Thoracic aorta (tissue), 2 donors: ENCODE data around the gene PADI4. TPM values are rescaled to one million over a fixed set of nuclear protein-coding genes. Genes with fewer than 3 reads are reported as not detected.

Experiments
- ATAC-seq: fragments of 150-250 bp; one replicate; pipeline ENCODE4 v1.8.0; 2017; ENCODE audit warnings: low read depth; ENCODE audit not compliant: insufficient number of reproducible peaks, low FRiP score
- DNase-seq: peaks from one replicate; pipeline ENCODE4 v3.0.0-alpha.2; 2020; ENCODE audit warnings: low spot score
- H3K27ac ChIP-seq, 2 donors: fragments of 200-600 bp; sonication (generic); 1 replicate in 1 of 2; 2 replicates in 1 of 2; pipeline ENCODE4 v1.5.1; 2016; ENCODE audit warnings: mild to moderate bottlenecking in 2 of 2, moderate library complexity in 2 of 2
- H3K27me3 ChIP-seq: fragments of 200-600 bp; sonication (generic); replicated peaks from 2 replicates; pipeline ENCODE4 v1.6.0; 2016; ENCODE audit warnings: mild to moderate bottlenecking; ENCODE audit not compliant: insufficient read depth
- H3K36me3 ChIP-seq: fragments of 200-600 bp; sonication (generic); one replicate; pipeline ENCODE4 v1.5.1; 2016
- H3K4me1 ChIP-seq, 2 donors: fragments of 200-600 bp; sonication (generic); 1 replicate in 1 of 2; 2 replicates in 1 of 2; pipeline versions ENCODE4 v1.5.1 to v1.6.0; 2016; ENCODE audit warnings: low read depth in 2 of 2, mild to moderate bottlenecking in 1 of 2; ENCODE audit not compliant: control insufficient read depth in 1 of 2
- H3K4me3 ChIP-seq: fragments of 200-600 bp; sonication (generic); 2 replicates; pipeline ENCODE4 v1.5.1; 2016; ENCODE audit warnings: mild to moderate bottlenecking
- H3K9me3 ChIP-seq: fragments of 200-600 bp; sonication (generic); 2 replicates; pipeline ENCODE4 v1.5.1; 2016
- total RNA-seq, 2 donors: library from RNA; depleted of rRNA; stranded (reverse); fragments of >200 nt; gene quantifications; one replicate each; pipeline versions ENCODE4 v1.1.0 to v1.2.3, GENCODE V29; 2016
- TF ChIP-seq, protein P1 (sequence below): fragments of 200-600 bp; sonication (generic); IDR thresholded peaks from one replicate; pipeline ENCODE4 v1.5.1; 2019; ENCODE audit warnings: antibody characterized with exemption

PADI4 gene
- total RNA-seq, 2 donors from 2014 or later = 0.27 to 0.42 TPM

DNA sequence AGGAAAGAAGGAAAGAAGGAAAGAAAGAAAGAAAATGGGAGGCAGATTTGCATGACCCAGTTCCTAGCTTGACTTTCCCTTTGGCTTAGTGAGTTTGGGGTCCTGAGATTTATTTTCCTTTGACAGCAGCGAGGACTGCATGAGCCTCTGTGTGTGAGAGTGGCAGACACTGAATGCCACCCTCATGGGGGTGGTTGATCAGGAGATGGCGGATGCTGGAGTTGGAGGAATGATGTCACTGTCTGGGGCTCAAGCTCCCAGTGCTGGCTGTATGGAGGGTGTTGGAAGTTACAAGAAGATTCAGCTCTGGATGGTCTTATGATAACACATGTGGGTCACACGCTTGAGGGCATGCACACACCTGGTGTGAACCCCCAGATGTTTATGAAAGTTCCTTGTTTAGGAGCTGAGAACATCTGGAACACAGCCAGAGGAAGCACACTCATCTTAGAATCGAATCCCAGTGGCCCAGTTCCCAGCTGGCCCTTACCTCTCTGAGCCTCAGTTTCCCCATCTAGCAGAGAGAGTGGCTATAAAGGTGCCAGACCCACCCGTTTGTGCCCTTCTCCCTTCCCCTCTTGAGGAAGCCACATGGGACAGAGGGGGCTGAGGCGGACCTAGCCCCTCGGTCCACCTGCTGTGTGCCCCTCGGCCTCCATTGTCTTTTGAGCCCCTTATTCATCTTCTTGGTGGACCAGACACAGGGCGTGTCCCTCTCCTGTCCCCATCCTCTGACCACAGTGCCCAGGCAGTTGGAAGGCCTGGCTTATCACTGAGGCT is 5.7 kb downstream of the PADI4 start:
- no peaks in the 10 kb centered on the region for H3K27me3 ChIP-seq
- TF ChIP-seq, protein P1, sequence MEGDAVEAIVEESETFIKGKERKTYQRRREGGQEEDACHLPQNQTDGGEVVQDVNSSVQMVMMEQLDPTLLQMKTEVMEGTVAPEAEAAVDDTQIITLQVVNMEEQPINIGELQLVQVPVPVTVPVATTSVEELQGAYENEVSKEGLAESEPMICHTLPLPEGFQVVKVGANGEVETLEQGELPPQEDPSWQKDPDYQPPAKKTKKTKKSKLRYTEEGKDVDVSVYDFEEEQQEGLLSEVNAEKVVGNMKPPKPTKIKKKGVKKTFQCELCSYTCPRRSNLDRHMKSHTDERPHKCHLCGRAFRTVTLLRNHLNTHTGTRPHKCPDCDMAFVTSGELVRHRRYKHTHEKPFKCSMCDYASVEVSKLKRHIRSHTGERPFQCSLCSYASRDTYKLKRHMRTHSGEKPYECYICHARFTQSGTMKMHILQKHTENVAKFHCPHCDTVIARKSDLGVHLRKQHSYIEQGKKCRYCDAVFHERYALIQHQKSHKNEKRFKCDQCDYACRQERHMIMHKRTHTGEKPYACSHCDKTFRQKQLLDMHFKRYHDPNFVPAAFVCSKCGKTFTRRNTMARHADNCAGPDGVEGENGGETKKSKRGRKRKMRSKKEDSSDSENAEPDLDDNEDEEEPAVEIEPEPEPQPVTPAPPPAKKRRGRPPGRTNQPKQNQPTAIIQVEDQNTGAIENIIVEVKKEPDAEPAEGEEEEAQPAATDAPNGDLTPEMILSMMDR = no peak
- H3K4me3 ChIP-seq = no peak overlapping the region
- DNase-seq (no peak), ATAC-seq (no peak)
- no peak overlapping the region for H3K27ac ChIP-seq
- no peaks in the 10 kb centered on the region for H3K4me1 ChIP-seq
- no peaks in the 10 kb centered on the region for H3K36me3 ChIP-seq
- no peaks in the 10 kb centered on the region for H3K9me3 ChIP-seq

DNA sequence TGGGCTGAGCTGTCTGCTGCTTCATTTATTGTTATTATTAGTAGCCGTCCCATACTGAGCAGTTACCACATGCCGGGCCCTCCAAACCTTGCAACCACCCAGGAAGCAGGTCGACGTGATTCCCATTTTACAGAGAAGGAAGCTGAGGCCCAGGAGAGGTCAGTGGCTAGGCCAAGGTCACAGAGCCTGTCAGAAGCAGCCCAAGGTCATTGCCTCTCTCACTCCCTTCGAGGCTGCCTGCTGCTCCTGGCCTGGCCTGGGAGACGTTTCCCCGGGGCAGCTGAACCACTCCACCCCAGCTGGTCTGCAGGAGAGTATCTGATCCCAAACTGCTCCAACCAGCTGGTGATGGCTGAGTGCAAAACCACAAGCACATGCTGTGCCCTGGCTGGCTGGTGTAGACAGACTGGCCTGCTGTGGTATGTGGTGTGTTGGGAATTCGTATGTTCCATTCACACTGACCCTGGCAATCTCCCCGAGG is 6.5 kb downstream of the PADI4 start:
- DNase-seq = no peak
- Histone ChIP-seq H3K36me3 (no peaks in the 10 kb centered on the region), H3K9me3 (no peaks in the 10 kb centered on the region), H3K4me1 (no peaks in the 10 kb centered on the region), H3K27me3 (no peaks in the 10 kb centered on the region), H3K27ac (no peak overlapping the region), H3K4me3 (no peak overlapping the region)
- ATAC-seq = no peak
- TF ChIP-seq, protein P1 = no peak

DNA sequence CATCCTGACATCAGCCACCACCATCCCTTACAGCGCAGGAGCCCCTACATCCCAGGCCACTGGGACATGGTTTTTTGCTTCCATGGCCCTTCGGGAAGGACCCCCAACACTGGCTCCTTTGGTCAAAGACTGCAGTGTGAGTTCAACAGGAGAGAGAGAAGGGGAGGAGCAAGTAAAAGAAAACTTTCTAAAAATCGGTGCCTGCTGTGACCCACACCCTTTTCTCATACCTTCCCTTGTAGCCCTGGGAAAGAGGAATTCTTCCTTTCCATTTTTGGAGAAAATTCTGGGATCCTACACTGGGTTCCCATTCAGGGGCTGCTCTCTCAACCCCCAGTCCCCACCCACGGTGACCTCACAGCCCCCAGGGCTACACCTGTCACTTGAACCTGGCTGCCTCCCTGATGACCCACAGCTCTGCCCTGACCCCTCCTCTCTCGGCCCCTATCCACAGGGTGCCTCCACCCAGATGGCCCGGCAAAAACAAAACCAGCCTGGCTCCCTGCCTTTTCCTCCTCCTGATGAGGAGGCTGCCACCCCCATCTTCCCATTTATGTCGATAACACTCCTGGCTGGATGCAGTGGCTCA is 7.6 kb downstream of the PADI4 start:
- no peaks in the 10 kb centered on the region for H3K4me1 ChIP-seq
- TF ChIP-seq, protein P1 = no peak
- ATAC-seq (no peak), DNase-seq (no peak)
- H3K4me3 ChIP-seq = no peak overlapping the region
- H3K27me3 ChIP-seq = no peaks in the 10 kb centered on the region
- H3K27ac ChIP-seq = no peak overlapping the region
- H3K9me3 ChIP-seq = peaks cover 4% of the 10 kb centered on the region
- no peaks in the 10 kb centered on the region for H3K36me3 ChIP-seq

DNA sequence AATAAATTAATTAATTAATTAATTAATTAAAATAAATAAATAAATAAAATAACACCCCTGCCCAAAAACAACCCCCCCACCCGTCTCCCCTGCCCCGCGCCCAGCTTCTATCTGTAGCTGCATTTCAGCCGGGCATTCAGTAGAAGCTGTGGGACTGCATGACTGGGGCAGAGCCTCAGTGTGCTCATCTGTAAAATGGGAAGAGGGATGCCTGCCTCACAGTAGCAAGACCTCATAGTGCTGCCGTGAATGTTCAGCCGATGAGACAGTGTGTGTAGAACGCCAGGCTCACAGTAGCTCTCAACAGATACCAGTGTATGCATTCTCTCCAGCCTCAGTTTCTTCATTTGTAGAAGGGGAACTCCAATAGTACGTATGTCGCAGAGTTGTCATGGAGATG is 8.7 kb downstream of the PADI4 start:
- Histone ChIP-seq H3K4me1 (no peaks in the 10 kb centered on the region), H3K27me3 (no peaks in the 10 kb centered on the region), H3K27ac (no peak overlapping the region), H3K4me3 (no peak overlapping the region), H3K36me3 (no peaks in the 10 kb centered on the region), H3K9me3 (peaks cover 4% of the 10 kb centered on the region)
- DNase-seq (no peak), ATAC-seq (no peak)
- TF ChIP-seq, protein P1 = no peak

DNA sequence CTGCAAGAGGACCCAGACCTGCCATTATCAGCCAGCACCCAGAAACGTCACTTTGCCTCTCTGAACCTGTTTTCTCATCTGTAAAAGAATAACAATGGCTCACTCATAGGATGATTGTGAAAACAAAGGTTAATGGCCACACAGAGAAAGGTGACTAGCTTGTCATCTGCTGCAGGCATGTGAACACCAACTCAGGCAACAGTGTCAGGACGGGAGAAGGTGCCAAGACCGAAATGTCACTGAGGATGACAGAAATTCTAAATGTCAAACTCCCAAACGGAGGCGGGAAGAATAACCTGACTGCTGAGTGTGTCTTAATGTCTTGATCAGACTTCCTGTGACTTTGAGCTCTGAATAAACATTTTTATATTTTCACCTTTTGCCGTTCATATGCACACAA is 10.3 kb downstream of the PADI4 start:
- DNase-seq (no peak), ATAC-seq (no peak)
- TF ChIP-seq, protein P1 = no peak
- peaks cover 4% of the 10 kb centered on the region for H3K9me3 ChIP-seq
- H3K36me3 ChIP-seq = no peaks in the 10 kb centered on the region
- H3K4me1 ChIP-seq = no peaks in the 10 kb centered on the region
- H3K27ac ChIP-seq = no peak overlapping the region
- H3K4me3 ChIP-seq = no peak overlapping the region
- no peaks in the 10 kb centered on the region for H3K27me3 ChIP-seq
